HepG2 (cell line): ENCODE measurements around the gene MTX1. TPM values are rescaled to one million over a fixed set of nuclear protein-coding genes. Genes with fewer than 3 reads are reported as not detected.
A peak's percentile ranks its signal among the peaks of the same experiment; 100 is the strongest.

Source experiments
- ARID3A ChIP-seq: IDR thresholded peaks from 2 replicates; pipeline ENCODE4 v1.6.1; 2012; ENCODE audit warnings: low read depth, low read length, improper control_type of control experiment
- BHLHE40 ChIP-seq: IDR thresholded peaks from 2 replicates; pipeline ENCODE4 v1.6.1; 2011; ENCODE audit warnings: low read length, improper control_type of control experiment
- GABPA ChIP-seq, 2 experiments: IDR thresholded peaks; 2 replicates each; pipeline ENCODE4 v1.6.1; 2011 to 2016; ENCODE audit warnings: low read depth in 2 of 2, low read length in 1 of 2, missing biosample characterization in 1 of 2, missing genetic modification characterization in 1 of 2
- GTF2F1 ChIP-seq: fragments of 150-350 bp; IDR thresholded peaks from 2 replicates; pipeline ENCODE4 v1.6.1; 2014; ENCODE audit warnings: low read length
- MLX ChIP-seq: IDR thresholded peaks from 2 replicates; pipeline ENCODE4 v1.6.1; 2016
- MNT ChIP-seq: fragments of 450-650 bp; IDR thresholded peaks from 2 replicates; pipeline ENCODE4 v1.6.1; 2016
- MTA1 ChIP-seq: sonication (generic); formaldehyde crosslinking; IDR thresholded peaks from 2 replicates; pipeline ENCODE4 v1.4.0; 2020; ENCODE audit warnings: missing genetic modification reagents, mild to moderate bottlenecking, borderline replicate concordance
- PHB2 ChIP-seq: fragments of 450-650 bp; IDR thresholded peaks from 2 replicates; pipeline ENCODE4 v1.6.1; 2018; ENCODE audit not compliant: partially characterized antibody
- RAD51 ChIP-seq: fragments of 450-650 bp; IDR thresholded peaks from 2 replicates; pipeline ENCODE4 v1.6.1; 2016; ENCODE audit warnings: borderline replicate concordance
- RBM39 ChIP-seq: fragments of 200-400 bp; formaldehyde crosslinking; IDR thresholded peaks from one replicate; pipeline ENCODE4 v1.6.1; 2018; ENCODE audit warnings: antibody characterized with exemption, mild to moderate bottlenecking, low read depth, low read length; ENCODE audit not compliant: poor library complexity, severe bottlenecking
- REXO4 ChIP-seq: sonication (generic); formaldehyde crosslinking; IDR thresholded peaks from 2 replicates; pipeline ENCODE4 v1.8.0; 2022; ENCODE audit warnings: missing genetic modification reagents, mild to moderate bottlenecking, borderline replicate concordance
- TSC22D2 ChIP-seq: sonication (generic); formaldehyde crosslinking; IDR thresholded peaks from 2 replicates; pipeline ENCODE4 v1.5.1; 2020; ENCODE audit warnings: missing genetic modification reagents, mild to moderate bottlenecking, borderline replicate concordance
- ZBTB25 ChIP-seq: IDR thresholded peaks from 2 replicates; pipeline ENCODE4 v1.6.1; 2018; ENCODE audit warnings: missing genetic modification reagents
- ZBTB3 ChIP-seq: sonication (generic); formaldehyde crosslinking; IDR thresholded peaks from 2 replicates; pipeline ENCODE4 v1.4.0; 2020; ENCODE audit warnings: low read depth, mild to moderate bottlenecking, moderate library complexity, missing genetic modification reagents, borderline replicate concordance
- ZIK1 ChIP-seq: sonication (generic); formaldehyde crosslinking; IDR thresholded peaks from 2 replicates; pipeline ENCODE4 v1.5.0; 2020; ENCODE audit warnings: mild to moderate bottlenecking, low read depth, missing genetic modification reagents, borderline replicate concordance
- ZNF276 ChIP-seq: sonication (generic); formaldehyde crosslinking; IDR thresholded peaks from 2 replicates; pipeline ENCODE4 v1.4.0; 2020; ENCODE audit warnings: mild to moderate bottlenecking, low read depth, missing genetic modification reagents
- ZNF549 ChIP-seq: sonication (generic); formaldehyde crosslinking; IDR thresholded peaks from 2 replicates; pipeline ENCODE4 v1.5.0; 2020; ENCODE audit warnings: missing genetic modification reagents
- ZNF570 ChIP-seq: sonication (generic); formaldehyde crosslinking; IDR thresholded peaks from 2 replicates; pipeline ENCODE4 v1.4.0; 2020; ENCODE audit warnings: mild to moderate bottlenecking, missing genetic modification reagents, borderline replicate concordance
- ZNF589 ChIP-seq: sonication (generic); formaldehyde crosslinking; conservative IDR thresholded peaks from 2 replicates; pipeline ENCODE4 v1.8.0; 2022; ENCODE audit warnings: mild to moderate bottlenecking, moderate library complexity, missing genetic modification reagents
- ZNF761 ChIP-seq: sonication (generic); formaldehyde crosslinking; conservative IDR thresholded peaks from 2 replicates; pipeline ENCODE4 v1.4.0; 2020; ENCODE audit warnings: mild to moderate bottlenecking, missing genetic modification reagents
- polyA plus RNA-seq, 8 experiments: library from polyadenylated mRNA; depleted of rRNA in 3 of 8; stranded (reverse) in 7 of 8; unstranded in 1 of 8; fragments of >200 nt; fragmentation: Illumina TruSeq in 4 of 8; extraction: Trizol in 4 of 8; gene quantifications; 2 replicates each; pipeline versions ENCODE4 v1.2.1 to v1.2.3, GENCODE V29; 2011 to 2016; ENCODE audit warnings: low read depth in 4 of 8, missing spikeins in 1 of 8, mixed read lengths in 1 of 8; ENCODE audit not compliant: insufficient read depth in 1 of 8
- total RNA-seq, 5 experiments: library from RNA; depleted of rRNA; stranded (reverse); fragments of >200 nt; fragmentation: Illumina TruSeq; extraction: Trizol; gene quantifications; 2 replicates each; pipeline ENCODE4 v1.2.3, GENCODE V29; 2016; ENCODE audit warnings: low read depth in 1 of 5

Gene MTX1
- total and polyA plus RNA-seq, 2 of the 13 experiments (the other 11 are each of a cell fraction or from before 2014, with no cell fraction given) = 64.5 to 72.6 TPM

GRCh38 chr1:155255243-155256007, 46.9 kb downstream of the MTX1 start, which contains the start of gene ENTREP3 (continued):
- TF ChIP-seq MTA1 (CRISPR knock-in tag) (no peak), ZNF549 (CRISPR knock-in tag) (no peak), PHB2 (no peak), MNT (peak; percentile 20; the same call in 1 of the 2 replicates), RBM39 (peak; percentile 81), ZIK1 (CRISPR knock-in tag) (no peak), ZNF761 (CRISPR knock-in tag) (no peak), REXO4 (CRISPR knock-in tag) (no peak), TSC22D2 (no peak), ZBTB3 (0 out of 2 replicates have a peak, but pooled peaks have one; percentile 31), GABPA (IDR thresholded peaks at IDR 0.05; ENCODE audit: low read depth, low read length) (no peak), GABPA (CRISPR knock-in tag; IDR thresholded peaks at IDR 0.05; ENCODE audit: low read depth) (peak; percentile 75), BHLHE40 (no peak), MLX (CRISPR knock-in tag) (no peak), ZBTB25 (CRISPR knock-in tag) (0 out of 2 replicates have a peak, but pooled peaks have one; percentile 59), GTF2F1 (no peak), RAD51 (no peak), ZNF570 (CRISPR knock-in tag) (no peak), ZNF276 (CRISPR knock-in tag) (peak; percentile 64; the same call in 1 of the 2 replicates), ARID3A (no peak), ZNF589 (CRISPR knock-in tag) (no peak)
